ENCODE results near the gene CRISP1.

CRISP1 gene

GRCh38 chr6:49852975-49853374 lies 13.4 kb downstream of the CRISP1 start:
- no peaks in the 10 kb centered on the region for H3K36me3 Mint-ChIP-seq (ENCODE audit: low read depth)
- no peak overlapping the region for H3K27ac Mint-ChIP-seq
- no peaks in the 10 kb centered on the region for H3K27me3 Mint-ChIP-seq (ENCODE audit: low read depth)
- H3K9me3 Mint-ChIP-seq = no peaks in the 10 kb centered on the region
- TF ChIP-seq CTCF (IDR thresholded peaks at IDR 0.05; ENCODE audit: unreplicated experiment in 3 of 3) = no peak
- no peak overlapping the region for H3K4me3 Mint-ChIP-seq
- no peaks in the 10 kb centered on the region for H3K4me1 Mint-ChIP-seq

- H3K4me1 Mint-ChIP-seq = no peaks in the 10 kb centered on the region
- TF ChIP-seq CTCF (IDR thresholded peaks at IDR 0.05; ENCODE audit: unreplicated experiment in 3 of 3) = peak; percentile 55 to 82 (median 70)
- no peak overlapping the region for H3K4me3 Mint-ChIP-seq
- H3K27me3 Mint-ChIP-seq (ENCODE audit: low read depth) = no peaks in the 10 kb centered on the region
- no peaks in the 10 kb centered on the region for H3K9me3 Mint-ChIP-seq
- no peaks in the 10 kb centered on the region for H3K36me3 Mint-ChIP-seq (ENCODE audit: low read depth)
- no peak overlapping the region for H3K27ac Mint-ChIP-seq
Observed at GRCh38 chr6:49849213-49849907, 17.0 kb downstream of the CRISP1 start.

- no peaks in the 10 kb centered on the region for H3K36me3 Mint-ChIP-seq (ENCODE audit: low read depth)
- no peaks in the 10 kb centered on the region for H3K9me3 Mint-ChIP-seq
- no peak for TF ChIP-seq CTCF (IDR thresholded peaks at IDR 0.05; ENCODE audit: unreplicated experiment in 3 of 3)
- no peaks in the 10 kb centered on the region for H3K4me1 Mint-ChIP-seq
- H3K27ac Mint-ChIP-seq = no peak overlapping the region
- H3K4me3 Mint-ChIP-seq = no peak overlapping the region
- no peaks in the 10 kb centered on the region for H3K27me3 Mint-ChIP-seq (ENCODE audit: low read depth)
Observed at GRCh38 chr6:49847673-49848072, 18.7 kb downstream of the CRISP1 start.

GRCh38 chr6:49847014-49847413 lies 19.3 kb downstream of the CRISP1 start:
- no peak overlapping the region for H3K4me3 Mint-ChIP-seq
- no peaks in the 10 kb centered on the region for H3K27me3 Mint-ChIP-seq (ENCODE audit: low read depth)
- no peaks in the 10 kb centered on the region for H3K36me3 Mint-ChIP-seq (ENCODE audit: low read depth)

GRCh38 chr6:49841424-49841823 lies 24.9 kb downstream of the CRISP1 start:
- Mint-ChIP-seq H3K27me3 (ENCODE audit: low read depth) (no peaks in the 10 kb centered on the region), H3K36me3 (ENCODE audit: low read depth) (no peaks in the 10 kb centered on the region), H3K4me1 (no peaks in the 10 kb centered on the region), H3K9me3 (no peaks in the 10 kb centered on the region), H3K27ac (no peak overlapping the region), H3K4me3 (no peak overlapping the region)
- TF ChIP-seq CTCF (IDR thresholded peaks at IDR 0.05; ENCODE audit: unreplicated experiment in 3 of 3) = no peak

More at GRCh38 chr6:49847014-49847413, 19.3 kb downstream of the CRISP1 start:
- Mint-ChIP-seq H3K27ac (no peak overlapping the region), H3K4me1 (no peaks in the 10 kb centered on the region), H3K9me3 (no peaks in the 10 kb centered on the region)
- TF ChIP-seq CTCF (IDR thresholded peaks at IDR 0.05; ENCODE audit: unreplicated experiment in 3 of 3) = no peak

GRCh38 chr6:49839957-49840356 lies 26.4 kb downstream of the CRISP1 start:
- no peaks in the 10 kb centered on the region for H3K36me3 Mint-ChIP-seq (ENCODE audit: low read depth)
- no peak overlapping the region for H3K4me3 Mint-ChIP-seq
- no peaks in the 10 kb centered on the region for H3K27me3 Mint-ChIP-seq (ENCODE audit: low read depth)
- H3K4me1 Mint-ChIP-seq = no peaks in the 10 kb centered on the region
- no peaks in the 10 kb centered on the region for H3K9me3 Mint-ChIP-seq
- TF ChIP-seq CTCF (IDR thresholded peaks at IDR 0.05; ENCODE audit: unreplicated experiment in 3 of 3) = no peak
- H3K27ac Mint-ChIP-seq = no peak overlapping the region

Measured in nephron (organoid).